ENCODE data around the gene HPD.
A peak's percentile ranks its signal among the peaks of the same experiment; 100 is the strongest.

The HPD gene

DNA sequence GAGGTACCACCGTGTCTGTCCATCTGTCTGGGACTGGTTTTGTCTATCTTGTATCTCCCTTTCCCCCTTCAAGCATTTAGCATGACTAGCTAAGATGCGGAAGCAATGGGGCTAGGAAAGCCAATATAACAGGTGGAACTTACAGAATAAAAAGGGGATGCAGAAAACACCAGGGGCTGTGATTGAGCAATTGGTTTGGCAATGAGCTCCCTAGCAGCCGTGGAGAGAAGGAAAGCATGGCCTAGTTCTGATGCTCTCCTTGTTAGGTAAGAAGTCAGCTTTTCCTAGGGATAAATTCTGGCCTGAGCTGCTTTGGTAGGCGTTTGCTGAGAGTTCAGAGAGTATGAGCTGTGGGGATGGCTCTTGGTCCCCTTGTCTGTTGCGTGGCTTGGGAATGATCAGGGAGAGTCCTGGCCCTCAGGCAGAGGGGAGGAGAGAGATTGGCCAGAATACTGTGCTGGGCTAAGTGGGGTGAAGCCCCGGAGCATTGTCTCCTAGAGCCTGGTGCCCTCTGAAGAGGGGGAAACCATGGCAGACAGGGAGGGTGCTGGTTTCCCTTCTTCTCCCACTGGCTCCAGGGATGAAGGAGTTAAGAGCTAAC lies 47.7 kb downstream of the HPD start:
- H3K36me3 ChIP-seq: peaks cover 82% of the 10 kb centered on the region
- TF ChIP-seq, protein P1, sequence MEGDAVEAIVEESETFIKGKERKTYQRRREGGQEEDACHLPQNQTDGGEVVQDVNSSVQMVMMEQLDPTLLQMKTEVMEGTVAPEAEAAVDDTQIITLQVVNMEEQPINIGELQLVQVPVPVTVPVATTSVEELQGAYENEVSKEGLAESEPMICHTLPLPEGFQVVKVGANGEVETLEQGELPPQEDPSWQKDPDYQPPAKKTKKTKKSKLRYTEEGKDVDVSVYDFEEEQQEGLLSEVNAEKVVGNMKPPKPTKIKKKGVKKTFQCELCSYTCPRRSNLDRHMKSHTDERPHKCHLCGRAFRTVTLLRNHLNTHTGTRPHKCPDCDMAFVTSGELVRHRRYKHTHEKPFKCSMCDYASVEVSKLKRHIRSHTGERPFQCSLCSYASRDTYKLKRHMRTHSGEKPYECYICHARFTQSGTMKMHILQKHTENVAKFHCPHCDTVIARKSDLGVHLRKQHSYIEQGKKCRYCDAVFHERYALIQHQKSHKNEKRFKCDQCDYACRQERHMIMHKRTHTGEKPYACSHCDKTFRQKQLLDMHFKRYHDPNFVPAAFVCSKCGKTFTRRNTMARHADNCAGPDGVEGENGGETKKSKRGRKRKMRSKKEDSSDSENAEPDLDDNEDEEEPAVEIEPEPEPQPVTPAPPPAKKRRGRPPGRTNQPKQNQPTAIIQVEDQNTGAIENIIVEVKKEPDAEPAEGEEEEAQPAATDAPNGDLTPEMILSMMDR (IDR thresholded peaks at IDR 0.05): no peak
- peaks cover 68 to 83% of the 10 kb centered on the region in 2 experiments for H3K4me1 ChIP-seq (ENCODE audit: control insufficient read depth in 1 of 2, insufficient read depth in 1 of 2, low read depth in 1 of 2, low read length in 1 of 2)
- peak overlapping the region; percentile 100 for H3K27ac ChIP-seq
- no peaks in the 10 kb centered on the region for H3K27me3 ChIP-seq
- peak overlapping the region; percentile 68 to 81 for H3K4me3 ChIP-seq (ENCODE audit: low read depth in 1 of 2, low read length in 1 of 2)
- H3K9me3 ChIP-seq: no peaks in the 10 kb centered on the region

DNA sequence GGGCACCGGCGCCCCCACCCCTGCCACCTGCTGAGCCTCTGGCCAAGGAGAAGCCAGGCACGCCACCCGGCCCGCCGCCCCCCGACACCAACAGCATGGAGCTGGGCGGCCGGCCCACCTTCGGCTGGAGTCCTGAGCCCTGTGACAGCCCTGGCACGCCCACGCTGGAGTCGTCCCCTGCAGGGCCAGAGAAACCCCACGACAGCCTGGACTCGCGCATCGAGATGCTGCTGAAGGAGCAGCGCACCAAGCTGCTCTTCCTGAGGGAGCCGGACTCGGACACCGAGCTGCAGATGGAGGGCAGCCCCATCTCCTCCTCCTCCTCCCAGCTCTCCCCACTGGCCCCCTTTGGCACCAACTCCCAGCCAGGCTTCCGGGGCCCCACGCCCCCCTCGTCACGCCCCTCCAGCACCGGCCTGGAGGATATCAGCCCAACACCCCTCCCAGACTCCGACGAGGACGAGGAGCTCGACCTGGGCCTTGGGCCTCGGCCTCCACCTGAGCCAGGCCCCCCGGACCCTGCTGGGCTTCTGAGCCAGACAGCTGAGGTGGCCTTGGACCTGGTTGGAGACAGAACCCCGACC lies 48.3 kb downstream of the HPD start:
- peak overlapping the region; percentile 100 for H3K27ac ChIP-seq
- H3K36me3 ChIP-seq: peaks cover 79% of the 10 kb centered on the region
- H3K9me3 ChIP-seq: no peaks in the 10 kb centered on the region
- H3K4me3 ChIP-seq (ENCODE audit: low read depth in 1 of 2, low read length in 1 of 2): peak overlapping the region; percentile 68 to 81
- peaks cover 73 to 86% of the 10 kb centered on the region in 2 experiments for H3K4me1 ChIP-seq (ENCODE audit: control insufficient read depth in 1 of 2, insufficient read depth in 1 of 2, low read depth in 1 of 2, low read length in 1 of 2)
- TF ChIP-seq, protein P1 (IDR thresholded peaks at IDR 0.05): no peak
- no peaks in the 10 kb centered on the region for H3K27me3 ChIP-seq

DNA sequence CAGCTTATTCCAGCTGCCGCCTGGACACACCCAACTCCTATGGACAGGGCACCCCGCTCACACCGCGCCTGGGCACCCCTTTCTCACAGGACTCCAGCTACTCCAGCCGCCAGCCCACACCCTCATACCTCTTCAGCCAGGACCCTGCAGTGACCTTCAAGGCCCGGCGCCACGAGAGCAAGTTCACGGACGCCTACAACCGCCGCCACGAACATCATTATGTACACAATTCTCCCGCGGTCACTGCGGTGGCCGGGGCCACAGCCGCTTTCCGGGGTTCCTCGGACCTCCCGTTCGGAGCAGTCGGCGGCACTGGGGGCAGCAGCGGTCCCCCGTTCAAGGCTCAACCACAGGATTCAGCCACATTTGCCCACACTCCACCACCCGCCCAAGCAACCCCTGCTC lies 48.9 kb downstream of the HPD start:
- Histone ChIP-seq H3K27ac (peak overlapping the region; percentile 100), H3K36me3 (peaks cover 73% of the 10 kb centered on the region), H3K4me3 (ENCODE audit: low read depth in 1 of 2, low read length in 1 of 2) (no peak overlapping the region), H3K27me3 (no peaks in the 10 kb centered on the region), H3K9me3 (no peaks in the 10 kb centered on the region), H3K4me1 (ENCODE audit: control insufficient read depth in 1 of 2, insufficient read depth in 1 of 2, low read depth in 1 of 2, low read length in 1 of 2) (peaks cover 75 to 83% of the 10 kb centered on the region in 2 experiments)
- TF ChIP-seq, protein P1 (IDR thresholded peaks at IDR 0.05): no peak

DNA sequence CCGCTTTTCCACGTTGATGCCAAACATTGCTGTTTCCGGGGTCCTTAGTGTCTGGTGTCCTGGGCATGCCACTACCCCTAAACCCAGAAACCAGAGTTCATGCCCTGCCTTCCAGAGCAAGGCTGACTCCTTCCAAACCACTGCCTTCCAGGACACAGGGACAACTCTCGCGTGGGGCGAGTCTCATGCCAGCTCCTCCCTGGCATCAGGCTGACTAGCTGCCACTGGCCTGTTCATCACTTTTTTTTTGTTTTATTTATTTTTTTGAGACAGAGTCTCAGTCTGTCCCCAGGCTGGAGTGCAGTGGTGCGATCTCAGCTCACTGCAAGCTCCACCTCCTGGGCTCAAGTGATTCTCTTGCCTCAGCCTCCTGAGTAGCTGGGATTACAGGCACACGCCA lies 50.0 kb downstream of the HPD start:
- peaks cover 62% of the 10 kb centered on the region for H3K36me3 ChIP-seq
- no peaks in the 10 kb centered on the region for H3K27me3 ChIP-seq
- peak overlapping the region in 1 of 2 experiments; percentile 84 for H3K4me3 ChIP-seq (ENCODE audit: low read depth in 1 of 2, low read length in 1 of 2)
- TF ChIP-seq, protein P1 (IDR thresholded peaks at IDR 0.05): no peak
- peaks cover 71 to 72% of the 10 kb centered on the region in 2 experiments for H3K4me1 ChIP-seq (ENCODE audit: control insufficient read depth in 1 of 2, insufficient read depth in 1 of 2, low read depth in 1 of 2, low read length in 1 of 2)
- no peaks in the 10 kb centered on the region for H3K9me3 ChIP-seq
- H3K27ac ChIP-seq: peak overlapping the region; percentile 100

DNA sequence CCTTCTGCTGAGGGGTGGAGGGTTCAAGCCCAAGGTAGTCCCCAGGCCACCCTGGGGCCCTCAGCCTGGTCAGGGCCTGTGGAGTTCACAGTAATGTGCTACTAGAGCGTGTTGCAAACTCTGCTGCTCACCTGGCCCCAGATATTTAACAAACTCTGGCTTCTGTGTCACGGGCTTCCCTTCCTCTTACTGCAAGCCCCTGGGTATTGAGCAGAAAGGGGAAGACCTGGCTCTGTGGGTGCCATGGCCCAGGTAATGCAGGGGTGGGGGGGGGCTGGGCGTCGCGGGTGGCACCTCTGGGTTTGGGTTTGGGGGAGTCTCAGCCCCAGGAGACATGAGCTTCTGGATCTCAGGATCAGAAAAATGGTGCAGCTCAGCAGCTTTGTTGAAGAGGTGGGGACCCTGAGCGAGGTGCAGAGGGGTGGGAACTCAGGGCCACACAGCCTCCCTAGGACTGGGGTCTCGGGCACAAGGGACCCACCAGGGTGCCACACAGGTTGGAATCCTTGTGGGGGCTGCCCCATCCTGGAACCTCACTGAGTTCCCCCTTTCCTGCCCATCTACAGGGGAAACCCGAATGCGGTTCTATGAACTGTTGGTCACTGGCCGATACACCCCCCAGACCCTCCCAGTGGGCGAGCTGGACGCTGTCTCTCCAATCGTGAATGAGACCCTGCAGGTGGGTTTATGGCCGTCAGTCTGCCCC lies 50.9 kb downstream of the HPD start:
- peak overlapping the region; percentile 100 for H3K27ac ChIP-seq
- TF ChIP-seq, protein P1 (IDR thresholded peaks at IDR 0.05): no peak
- H3K4me3 ChIP-seq (ENCODE audit: low read depth in 1 of 2, low read length in 1 of 2): peak overlapping the region; percentile 84

More for the DNA sequence above, 50.9 kb downstream of the HPD start:
- H3K9me3 ChIP-seq: no peaks in the 10 kb centered on the region
- no peaks in the 10 kb centered on the region for H3K27me3 ChIP-seq
- peaks cover 58% of the 10 kb centered on the region for H3K36me3 ChIP-seq
- peaks cover 63 to 64% of the 10 kb centered on the region in 2 experiments for H3K4me1 ChIP-seq (ENCODE audit: control insufficient read depth in 1 of 2, insufficient read depth in 1 of 2, low read depth in 1 of 2, low read length in 1 of 2)
